ENCODE results near the gene ENDOV.

Gene ENDOV

GRCh38 chr17:80414803-80415625, at the start of gene ENDOV:
Gene ENDOV (plus strand): TSS chr17:80415167. CDS start chr17:80415195, 28 bp downstream.
- TF ChIP-seq POLR2A (IDR thresholded peaks at IDR 0.05; ENCODE audit: low read length) = peak; percentile 71
- no peak for TF ChIP-seq GATA1 (IDR thresholded peaks at IDR 0.05; ENCODE audit: low read depth, low read length)
- DNase-seq = peak; percentile 95 to 97

GRCh38 chr17:80365983-80366382, 49.0 kb upstream of the ENDOV start:
- TF ChIP-seq POLR2A (IDR thresholded peaks at IDR 0.05; ENCODE audit: low read length) (no peak), GATA1 (IDR thresholded peaks at IDR 0.05; ENCODE audit: low read depth, low read length) (no peak)
- no peak for DNase-seq

- TF ChIP-seq POLR2A (IDR thresholded peaks at IDR 0.05; ENCODE audit: low read length) = no peak
- no peak for TF ChIP-seq GATA1 (IDR thresholded peaks at IDR 0.05; ENCODE audit: low read depth, low read length)
- DNase-seq = no peak
Measured at GRCh38 chr17:80367503-80367902, 47.5 kb upstream of the ENDOV start.

- no peak for DNase-seq
- TF ChIP-seq GATA1 (IDR thresholded peaks at IDR 0.05; ENCODE audit: low read depth, low read length) (no peak), POLR2A (IDR thresholded peaks at IDR 0.05; ENCODE audit: low read length) (no peak)
Measured at GRCh38 chr17:80371196-80371595, 43.8 kb upstream of the ENDOV start.

GRCh38 chr17:80372456-80372855, 42.5 kb upstream of the ENDOV start:
- no peak for DNase-seq

GRCh38 chr17:80372922-80373570, 41.9 kb upstream of the ENDOV start:
- DNase-seq = no peak
- TF ChIP-seq GATA1 (IDR thresholded peaks at IDR 0.05; ENCODE audit: low read depth, low read length) (no peak), POLR2A (IDR thresholded peaks at IDR 0.05; ENCODE audit: low read length) (no peak)

More at GRCh38 chr17:80372456-80372855, 42.5 kb upstream of the ENDOV start:
- no peak for TF ChIP-seq POLR2A (IDR thresholded peaks at IDR 0.05; ENCODE audit: low read length)
- TF ChIP-seq GATA1 (IDR thresholded peaks at IDR 0.05; ENCODE audit: low read depth, low read length) = no peak

GRCh38 chr17:80374039-80374731, 40.8 kb upstream of the ENDOV start:
- TF ChIP-seq GATA1 (IDR thresholded peaks at IDR 0.05; ENCODE audit: low read depth, low read length) = no peak
- no peak for TF ChIP-seq POLR2A (IDR thresholded peaks at IDR 0.05; ENCODE audit: low read length)
- DNase-seq = no peak

GRCh38 chr17:80374732-80375585, 40.0 kb upstream of the ENDOV start:
- no peak for DNase-seq
- no peak for TF ChIP-seq POLR2A (IDR thresholded peaks at IDR 0.05; ENCODE audit: low read length)

GRCh38 chr17:80376531-80376930, 38.4 kb upstream of the ENDOV start:
- no peak for DNase-seq
- no peak for TF ChIP-seq GATA1 (IDR thresholded peaks at IDR 0.05; ENCODE audit: low read depth, low read length)
- TF ChIP-seq POLR2A (IDR thresholded peaks at IDR 0.05; ENCODE audit: low read length) = no peak

GRCh38 chr17:80377798-80378197, 37.2 kb upstream of the ENDOV start:
- TF ChIP-seq GATA1 (IDR thresholded peaks at IDR 0.05; ENCODE audit: low read depth, low read length) (no peak), POLR2A (IDR thresholded peaks at IDR 0.05; ENCODE audit: low read length) (no peak)
- no peak for DNase-seq

- no peak for DNase-seq
- no peak for TF ChIP-seq GATA1 (IDR thresholded peaks at IDR 0.05; ENCODE audit: low read depth, low read length)
- TF ChIP-seq POLR2A (IDR thresholded peaks at IDR 0.05; ENCODE audit: low read length) = no peak
Measured at GRCh38 chr17:80379348-80379747, 35.6 kb upstream of the ENDOV start.

GRCh38 chr17:80380068-80380467, 34.9 kb upstream of the ENDOV start:
- TF ChIP-seq GATA1 (IDR thresholded peaks at IDR 0.05; ENCODE audit: low read depth, low read length) = no peak
- no peak for TF ChIP-seq POLR2A (IDR thresholded peaks at IDR 0.05; ENCODE audit: low read length)
- DNase-seq = no peak

- TF ChIP-seq POLR2A (IDR thresholded peaks at IDR 0.05; ENCODE audit: low read length) = no peak
- TF ChIP-seq GATA1 (IDR thresholded peaks at IDR 0.05; ENCODE audit: low read depth, low read length) = no peak
- no peak for DNase-seq
Measured at GRCh38 chr17:80380555-80381002, 34.4 kb upstream of the ENDOV start.

Measured in erythroblast (primary cell).